Lower leg skin (tissue), 4 donors: ENCODE results near the gene PTBP1. TPM values are rescaled to one million over a fixed set of nuclear protein-coding genes. Genes with fewer than 3 reads are reported as not detected.

Experiments used
- DNase-seq, 2 donors: peaks; one replicate each; pipeline ENCODE4 v3.0.0-alpha.2; 2019; ENCODE audit warnings: low spot score in 2 of 2
- H3K4me3 ChIP-seq: fragments of 200-600 bp; sonication (generic); 2 replicates; pipeline ENCODE4 v1.5.1; 2017; ENCODE audit warnings: mild to moderate bottlenecking, low read depth; ENCODE audit not compliant: poor library complexity, severe bottlenecking
- CTCF ChIP-seq, 3 donors: fragments of 450-650 bp; IDR thresholded peaks; one replicate each; pipeline ENCODE4 v1.5.1; 2016; ENCODE audit warnings: antibody characterized with exemption in 3 of 3, mild to moderate bottlenecking in 3 of 3, moderate library complexity in 2 of 3
- POLR2A ChIP-seq, 2 donors: fragments of 450-650 bp; IDR thresholded peaks; one replicate each; pipeline ENCODE4 v1.6.1; 2016 to 2017; ENCODE audit warnings: antibody characterized with exemption in 2 of 2, mild to moderate bottlenecking in 1 of 2, moderate library complexity in 1 of 2
- WGBS, 2 donors: methylation state at CpG; one replicate each; pipeline ENCODE4 v1.1.5; 2018; 5-methylcytosine and 5-hydroxymethylcytosine counted together
- intact Hi-C: fragments of 100-400 bp; cut with DNase I; formaldehyde crosslinking; loops from one replicate; pipeline ENCODE4 v1.15.0; 2023; ENCODE audit warnings: low total_unique reads
- microRNA counts, 2 donors: library from miRNA; unstranded; fragments of <30 nt; microRNA quantifications; one replicate each; lab custom pipeline; 2016
- microRNA-seq, 2 donors: library from miRNA; unstranded; fragments of <30 nt; microRNA quantifications; one replicate each; pipeline ENCODE4, GENCODE V29; 2016; ENCODE audit warnings: borderline replicate concordance in 2 of 2, borderline number of aligned reads in 1 of 2
- total RNA-seq, 4 donors: library from RNA; depleted of rRNA; stranded (reverse); fragments of >200 nt; gene quantifications; one replicate each; pipeline ENCODE4 v1.1.0, GENCODE V29; 2016

The PTBP1 gene
- total RNA-seq, 4 donors from 2014 or later = 167 to 237 (median 205) TPM

GRCh38 chr19:855566-856120, 58.4 kb downstream of the PTBP1 start:
- no peak for TF ChIP-seq CTCF (IDR thresholded peaks at IDR 0.05)
- no peak for TF ChIP-seq POLR2A (IDR thresholded peaks at IDR 0.05)

GRCh38 chr19:858284-858683, 61.0 kb downstream of the PTBP1 start:
- intact Hi-C loops = loop anchor here (2.0 to 10.0 kb wide), 2 partner anchors 63 to 127 kb away; partner anchors contain the start of gene WDR18
- TF ChIP-seq CTCF (IDR thresholded peaks at IDR 0.05) = no peak
- DNase-seq = no peak
- H3K4me3 ChIP-seq = no peak overlapping the region
- whole genome bisulfite sequencing, 2 donors = 77 to 85% methylated on average over 9 of the region's 9 CpGs

More at GRCh38 chr19:855566-856120, 58.4 kb downstream of the PTBP1 start:
- no peak overlapping the region for H3K4me3 ChIP-seq
- DNase-seq = no peak
- WGBS, 2 donors = 74 to 78% methylated on average over 33 to 34 of the region's 40 CpGs
- intact Hi-C loops = loop anchor here (10.0 kb wide), 1 partner anchor 129 kb away; the partner anchor contains the start of gene WDR18

- DNase-seq = peak; percentile 73 to 96
- WGBS, 2 donors = 24 to 36% methylated on average over 11 to 13 of the region's 24 CpGs
- H3K4me3 ChIP-seq = peak within 1 kb of the TSS; percentile 22
- peak in 1 of 2 donors; percentile 63 for TF ChIP-seq POLR2A (IDR thresholded peaks at IDR 0.05)
- no peak for TF ChIP-seq CTCF (IDR thresholded peaks at IDR 0.05)
- intact Hi-C loops = loop anchor here (2.0 to 10.0 kb wide), 2 partner anchors 62 to 126 kb away; partner anchors contain the start of gene WDR18
These were observed 61.9 kb downstream of the PTBP1 start, which contains the start of gene CFD for GRCh38 chr19:858868-859843. Gene CFD (plus strand): TSS chr19:859664. CDS start chr19:859690, 26 bp downstream.

GRCh38 chr19:861141-861755, 64.0 kb downstream of the PTBP1 start:
- DNase-seq = no peak
- H3K4me3 ChIP-seq = no peak overlapping the region
- WGBS, 2 donors = 45 to 61% methylated on average over 15 to 29 of the region's 35 CpGs
- no peak for TF ChIP-seq POLR2A (IDR thresholded peaks at IDR 0.05)
- no peak for TF ChIP-seq CTCF (IDR thresholded peaks at IDR 0.05)
- intact Hi-C loops = loop anchor here (1.0 kb wide), 1 partner anchor 28 kb away; no protein-coding TSS in a partner anchor

MicroRNAs encoded within 50 kb of the gene (microRNA counts, 767-probe panel; counts per million panel counts)
- 0 to 358 counts per million in 2 donors for microRNA hsa-miR-3187-3p (lab: Ali Mortazavi, UCI)

Small RNA genes within 50 kb of the gene (microRNA-seq; reads per million reads assigned to microRNA genes)
- gene MIR3187 = 0.57 to 2.0 reads per million in 2 donors
- 0 reads per million in 2 donors for gene MIR4745

Other genes starting within 250 kb of the PTBP1 start
- 100 to 1,000 TPM; 288 to 344 (median 307) TPM for gene BSG, start 224.9 kb upstream of the PTBP1 start, total RNA-seq
- gene HCN2, start 207.6 kb upstream of the PTBP1 start, total RNA-seq = 1 to 10 TPM in 2 of 4 donors, under 1 TPM in 2; 0.21 to 1.7 (median 1.1) TPM
- 10 to 100 TPM; 37.8 to 61.1 (median 46.9) TPM for gene POLRMT, start 163.9 kb upstream of the PTBP1 start, total RNA-seq
- gene FGF22, start 157.6 kb upstream of the PTBP1 start, total RNA-seq = 10 to 100 TPM; 16.1 to 41.8 (median 25.6) TPM
- gene RNF126, start 134.2 kb upstream of the PTBP1 start, total RNA-seq = 100 to 1,000 TPM in 3 of 4 donors, 10 to 100 TPM in 1; 96.6 to 156 (median 126) TPM
- gene FSTL3, start 121.1 kb upstream of the PTBP1 start, total RNA-seq = 10 to 100 TPM; 14.4 to 51.6 (median 43.5) TPM
- under 1 TPM in 1 of 4 donors, not detected in 3; 0.32 TPM for gene PRSS57, start 102.0 kb upstream of the PTBP1 start, total RNA-seq
- 10 to 100 TPM; 25.1 to 92.3 (median 41.9) TPM for gene PALM, start 88.5 kb upstream of the PTBP1 start, total RNA-seq
- 1 to 10 TPM in 2 of 4 donors, under 1 TPM in 2; 0.08 to 2.8 (median 0.92) TPM for gene MISP, start 46.3 kb upstream of the PTBP1 start, total RNA-seq
- gene PLPPR3, start 24.5 kb downstream of the PTBP1 start, total RNA-seq = not detected
- gene AZU1, start 30.4 kb downstream of the PTBP1 start, total RNA-seq = under 1 TPM in 2 of 4 donors, not detected in 2; 0.37 to 0.76 TPM
- gene PRTN3, start 43.5 kb downstream of the PTBP1 start, total RNA-seq = under 1 TPM in 1 of 4 donors, not detected in 3; 0.86 TPM
- gene ELANE, start 54.9 kb downstream of the PTBP1 start, total RNA-seq = 1 to 10 TPM in 1 of 4 donors, under 1 TPM in 1, not detected in 2; 0.51 to 1.9 TPM
- gene CFD, start 62.2 kb downstream of the PTBP1 start, total RNA-seq = 100 to 1,000 TPM; 263 to 871 (median 364) TPM
- 10 to 100 TPM; 41.7 to 62.3 (median 45.5) TPM for gene MED16, start 95.7 kb downstream of the PTBP1 start, total RNA-seq
- gene RNU6-9, start 96.0 kb downstream of the PTBP1 start, total RNA-seq = not detected
- 10 to 100 TPM; 58.1 to 75.6 (median 65.8) TPM for gene R3HDM4, start 115.8 kb downstream of the PTBP1 start, total RNA-seq
- 1 to 10 TPM in 1 of 4 donors, under 1 TPM in 1, not detected in 2; 0.88 to 3.5 TPM for gene KISS1R, start 119.9 kb downstream of the PTBP1 start, total RNA-seq
- 1 to 10 TPM; 1.8 to 9.4 (median 5.6) TPM for gene ARID3A, start 128.6 kb downstream of the PTBP1 start, total RNA-seq
- gene WDR18, start 186.9 kb downstream of the PTBP1 start, total RNA-seq = 10 to 100 TPM; 29.0 to 66.9 (median 39.9) TPM
- not detected for gene GRIN3B, start 203.0 kb downstream of the PTBP1 start, total RNA-seq
- gene TMEM259, start 223.7 kb downstream of the PTBP1 start, total RNA-seq = 100 to 1,000 TPM; 180 to 299 (median 226) TPM
- not detected for gene RNU6-2, start 224.1 kb downstream of the PTBP1 start, total RNA-seq
- gene CNN2, start 229.2 kb downstream of the PTBP1 start, total RNA-seq = 10 to 100 TPM; 71.2 to 86.5 (median 79.7) TPM
- 10 to 100 TPM; 30.3 to 39.8 (median 33.5) TPM for gene ABCA7, start 242.7 kb downstream of the PTBP1 start, total RNA-seq